ENCODE measurements around the gene UBC. TPM values are rescaled to one million over a fixed set of nuclear protein-coding genes. Genes with fewer than 3 reads are reported as not detected.
A peak's percentile ranks its signal among the peaks of the same experiment; 100 is the strongest.
"Not testable (repeated sequence)": the region's sequence is repeated elsewhere in the genome, so short reads cannot be mapped to it uniquely, and the experiment has no call there.

UBC gene
- polyA plus RNA-seq, 5 donors: 630 to 973 (median 902) TPM

- peak; percentile 67 to 72 for DNase-seq
Measured at GRCh38 chr12:124939079-124939420, 24.6 kb upstream of the UBC start.

- DNase-seq: peak; percentile 26 to 35
Measured at GRCh38 chr12:124938587-124938986, 24.1 kb upstream of the UBC start.

GRCh38 chr12:124938108-124938507, 23.7 kb upstream of the UBC start:
- no peak for DNase-seq

GRCh38 chr12:124931528-124931927, 17.1 kb upstream of the UBC start:
- not testable (repeated sequence) for DNase-seq

GRCh38 chr12:124930586-124930985, 16.1 kb upstream of the UBC start:
- DNase-seq: no peak

- no peak for DNase-seq
Measured at GRCh38 chr12:124929649-124930419, 15.4 kb upstream of the UBC start.

- no peak for DNase-seq
Measured at GRCh38 chr12:124928912-124929530, 14.6 kb upstream of the UBC start.

- peak; percentile 63 to 68 for DNase-seq
Measured at GRCh38 chr12:124928095-124928911, 13.9 kb upstream of the UBC start.

- DNase-seq: peak; percentile 84 to 94
Measured at GRCh38 chr12:124927201-124928094, 13.0 kb upstream of the UBC start.

- DNase-seq: not testable (repeated sequence)
Measured at GRCh38 chr12:124925782-124926181, 11.3 kb upstream of the UBC start.

- no peak for DNase-seq
Measured at GRCh38 chr12:124925117-124925516, 10.7 kb upstream of the UBC start.

- DNase-seq: no peak
Measured at GRCh38 chr12:124923905-124924734, 9.7 kb upstream of the UBC start.

GRCh38 chr12:124921200-124922031, 7.0 kb upstream of the UBC start:
- peak; percentile 64 to 75 for DNase-seq

GRCh38 chr12:124920353-124920935, 6.0 kb upstream of the UBC start:
- no peak for DNase-seq

- no peak for DNase-seq
Measured at GRCh38 chr12:124919521-124920352, 5.3 kb upstream of the UBC start.

GRCh38 chr12:124918622-124918988, 4.2 kb upstream of the UBC start:
- not testable (repeated sequence) for DNase-seq

- DNase-seq: no peak
Measured at GRCh38 chr12:124917841-124918621, 3.6 kb upstream of the UBC start.
